D721Med (cell line): ENCODE measurements around the gene SEC31B.

Experiments used
- DNase-seq: peaks from one replicate; pipeline ENCODE4 v3.0.0; 2011; ENCODE audit warnings: low spot score; ENCODE audit not compliant: insufficient read length
- FAIRE-seq: peaks from 2 replicates; lab custom pipeline; 2011; peaks lifted over from hg19 to GRCh38; lab: Jason Lieb, UNC
- TF ChIP-seq, protein P1 (sequence below): IDR thresholded peaks from 2 replicates; pipeline ENCODE4 v1.5.1; 2012; ENCODE audit warnings: mild to moderate bottlenecking, control low read depth; ENCODE audit not compliant: insufficient read depth; ENCODE audit errors: missing control alignments

The SEC31B gene

DNA sequence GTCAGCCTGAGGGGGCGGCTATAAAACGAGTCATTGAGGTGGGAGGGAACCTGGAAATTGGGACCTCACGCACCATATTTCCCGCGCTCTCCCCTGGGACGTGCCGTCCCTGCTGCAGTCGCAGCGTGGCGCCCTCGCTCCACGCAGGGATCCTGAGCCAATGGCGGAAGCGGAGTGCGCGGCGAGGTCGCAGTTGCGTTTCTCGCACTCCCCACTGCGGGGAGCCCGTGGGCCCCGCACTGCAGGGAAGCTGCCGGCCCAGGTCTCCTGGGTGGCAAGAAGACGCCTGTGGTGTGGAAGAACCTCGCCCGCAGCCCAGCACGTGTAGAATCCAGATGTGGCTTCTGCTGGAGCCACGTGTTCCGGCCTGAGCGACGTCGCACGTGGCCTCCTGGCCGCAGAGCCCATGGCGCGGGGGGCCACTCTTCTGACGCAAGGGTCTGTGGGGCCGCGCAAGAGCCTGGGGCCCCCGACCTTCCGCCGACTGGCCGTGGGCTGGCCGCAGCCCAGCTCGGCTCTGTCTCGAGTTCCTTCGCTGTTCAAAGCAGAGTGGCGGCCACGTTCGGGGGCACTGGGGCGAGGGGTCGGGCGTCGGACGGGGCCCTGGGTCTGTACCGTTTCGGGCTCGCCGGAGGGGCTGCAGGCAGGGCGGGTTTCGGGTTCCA is 42.5 kb upstream of the SEC31B start:
- DNase-seq, result peak; percentile 92
- TF ChIP-seq, protein P1, sequence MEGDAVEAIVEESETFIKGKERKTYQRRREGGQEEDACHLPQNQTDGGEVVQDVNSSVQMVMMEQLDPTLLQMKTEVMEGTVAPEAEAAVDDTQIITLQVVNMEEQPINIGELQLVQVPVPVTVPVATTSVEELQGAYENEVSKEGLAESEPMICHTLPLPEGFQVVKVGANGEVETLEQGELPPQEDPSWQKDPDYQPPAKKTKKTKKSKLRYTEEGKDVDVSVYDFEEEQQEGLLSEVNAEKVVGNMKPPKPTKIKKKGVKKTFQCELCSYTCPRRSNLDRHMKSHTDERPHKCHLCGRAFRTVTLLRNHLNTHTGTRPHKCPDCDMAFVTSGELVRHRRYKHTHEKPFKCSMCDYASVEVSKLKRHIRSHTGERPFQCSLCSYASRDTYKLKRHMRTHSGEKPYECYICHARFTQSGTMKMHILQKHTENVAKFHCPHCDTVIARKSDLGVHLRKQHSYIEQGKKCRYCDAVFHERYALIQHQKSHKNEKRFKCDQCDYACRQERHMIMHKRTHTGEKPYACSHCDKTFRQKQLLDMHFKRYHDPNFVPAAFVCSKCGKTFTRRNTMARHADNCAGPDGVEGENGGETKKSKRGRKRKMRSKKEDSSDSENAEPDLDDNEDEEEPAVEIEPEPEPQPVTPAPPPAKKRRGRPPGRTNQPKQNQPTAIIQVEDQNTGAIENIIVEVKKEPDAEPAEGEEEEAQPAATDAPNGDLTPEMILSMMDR, result peak; percentile 98
- no peak for FAIRE-seq

DNA sequence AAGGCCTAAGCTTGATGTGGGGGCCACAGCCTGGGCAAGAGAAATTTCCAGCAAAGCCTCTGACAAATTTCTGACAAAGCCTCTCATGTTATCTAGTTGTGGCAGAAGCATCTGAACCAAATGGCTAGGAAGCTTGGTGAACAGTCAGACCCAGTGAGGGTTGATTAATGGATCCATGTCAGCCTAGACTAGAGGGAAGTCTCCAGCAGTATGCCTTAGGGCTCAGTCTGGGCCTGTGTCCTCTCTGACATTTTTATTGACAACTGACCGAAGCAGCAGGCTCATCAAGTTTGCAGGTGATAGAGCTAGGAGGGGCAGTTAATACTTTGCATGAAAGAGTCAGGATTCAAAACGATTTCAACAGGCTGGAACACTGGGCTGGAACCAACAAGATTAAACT is 41.3 kb upstream of the SEC31B start:
- TF ChIP-seq, protein P1, result no peak
- DNase-seq, result no peak
- FAIRE-seq, result no peak

DNA sequence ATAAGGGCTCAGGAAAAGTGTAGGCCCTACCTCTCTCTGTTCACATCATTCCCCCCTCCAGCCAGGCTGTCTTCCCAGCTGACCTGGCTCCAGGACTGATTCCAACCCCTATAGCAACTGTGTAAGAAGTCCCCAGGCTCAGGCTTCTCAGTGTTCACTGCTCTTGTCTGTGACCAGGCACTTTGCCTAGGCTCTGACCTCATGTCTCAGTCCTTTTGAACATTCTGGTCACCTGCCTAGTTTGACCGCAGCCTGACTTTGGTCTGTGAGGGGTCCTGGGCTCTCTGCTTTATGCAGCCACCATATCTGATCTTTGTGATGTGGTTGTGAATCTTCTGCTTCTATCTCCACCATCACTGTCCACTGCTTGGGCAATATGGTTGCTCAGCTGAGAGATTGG is 40.6 kb upstream of the SEC31B start:
- no peak for FAIRE-seq
- DNase-seq, result no peak
- TF ChIP-seq, protein P1, result no peak

DNA sequence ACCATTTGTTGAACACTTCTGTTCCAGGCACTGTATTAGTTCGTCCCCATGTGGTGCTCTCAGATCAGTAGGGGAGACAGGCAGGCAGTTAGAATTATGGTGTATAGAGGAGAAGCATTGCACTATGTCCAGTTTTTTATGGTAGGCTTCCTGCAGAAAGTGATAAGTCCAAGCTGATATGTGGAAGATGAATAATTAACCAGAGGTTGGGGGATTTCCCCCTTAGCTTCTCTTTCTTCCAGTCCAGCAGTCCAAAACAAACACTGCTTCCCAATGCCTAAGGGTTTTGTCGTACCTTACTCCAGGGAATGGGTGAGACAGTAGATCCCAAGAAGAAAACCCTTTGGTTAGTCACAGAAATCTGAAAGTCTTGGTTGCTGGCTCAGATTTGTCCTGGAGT is 35.2 kb upstream of the SEC31B start:
- TF ChIP-seq, protein P1, result no peak
- DNase-seq (no peak), FAIRE-seq (no peak)

DNA sequence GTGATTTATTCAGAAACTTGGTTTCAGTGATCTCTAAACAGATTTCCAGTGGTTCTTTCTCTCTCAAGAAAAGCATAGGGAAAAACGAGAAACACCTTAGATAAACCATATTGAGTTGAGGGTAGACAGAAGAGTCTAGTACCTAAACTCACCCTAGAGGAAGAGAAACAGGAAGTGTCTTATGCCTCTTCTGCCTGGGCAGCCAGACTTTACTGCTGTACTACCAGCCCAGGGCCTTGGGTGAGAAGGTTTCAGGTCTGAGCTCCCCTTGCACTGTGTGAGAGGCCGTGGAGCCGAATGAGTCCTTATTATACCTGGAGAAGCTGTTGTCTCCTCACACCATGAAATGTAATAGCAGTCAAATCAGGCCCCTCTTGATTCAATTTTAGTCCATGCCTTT is 34.3 kb upstream of the SEC31B start:
- FAIRE-seq, result no peak
- TF ChIP-seq, protein P1, result no peak
- DNase-seq, result no peak

DNA sequence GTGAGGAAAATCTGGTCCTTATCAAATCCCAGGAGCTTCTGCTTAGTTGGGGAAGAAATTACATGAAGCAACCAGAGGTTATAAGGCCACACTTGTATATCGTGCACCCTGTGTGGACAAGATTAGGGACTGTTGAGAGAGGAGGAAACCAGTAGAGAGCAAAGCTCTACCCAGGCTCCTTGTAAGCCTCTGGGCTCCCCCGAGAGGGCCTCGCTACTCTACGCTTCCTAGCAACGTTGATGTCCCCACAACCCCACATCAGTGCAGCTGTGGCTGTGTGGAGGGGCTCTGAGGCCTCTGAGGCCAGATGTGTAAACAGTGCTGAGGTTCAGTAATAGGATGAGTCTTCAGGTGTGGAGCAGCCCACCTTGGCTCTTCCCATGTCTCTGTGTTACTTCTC is 32.1 kb upstream of the SEC31B start:
- DNase-seq (no peak), FAIRE-seq (no peak)
- TF ChIP-seq, protein P1, result no peak

DNA sequence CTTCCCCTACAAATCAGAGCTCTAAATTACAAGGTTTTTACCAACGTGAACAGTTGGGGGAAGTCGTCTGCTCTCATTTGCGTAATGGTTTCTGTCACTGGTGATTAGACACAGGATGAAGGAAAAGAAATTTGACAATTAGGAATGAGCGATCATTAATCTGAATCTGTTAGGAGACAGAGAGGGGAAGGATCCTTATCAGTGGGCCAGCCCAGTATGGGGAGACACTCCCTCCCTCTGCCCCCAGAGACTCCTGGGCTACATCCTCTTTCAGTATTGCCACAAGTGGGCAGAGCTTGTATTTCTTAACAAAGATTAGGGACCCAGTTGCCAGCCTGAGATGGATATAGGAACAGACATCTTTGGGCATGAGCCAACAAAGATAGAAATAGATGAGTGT is 31.5 kb upstream of the SEC31B start:
- no peak for DNase-seq
- TF ChIP-seq, protein P1, result no peak
- no peak for FAIRE-seq
